Transverse colon (tissue), 4 donors: ENCODE data around the gene FDXR. TPM values are rescaled to one million over a fixed set of nuclear protein-coding genes. Genes with fewer than 3 reads are reported as not detected.
A peak's percentile ranks its signal among the peaks of the same experiment; 100 is the strongest.

ENCODE experiments used
- DNase-seq: peaks from one replicate; pipeline ENCODE4 v3.0.0-alpha.2; 2019
- H3K27ac ChIP-seq, 4 donors: fragments of 200-600 bp; sonication (generic); 2 replicates each; pipeline ENCODE4 v1.5.1; 2016 to 2018; ENCODE audit warnings: inconsistent platforms in 4 of 4
- H3K27me3 ChIP-seq: fragments of 200-600 bp; sonication (generic); 2 replicates; pipeline ENCODE4 v1.5.1; 2017; ENCODE audit warnings: inconsistent platforms
- H3K36me3 ChIP-seq, 4 donors: fragments of 200-600 bp; sonication (generic); 2 replicates each; pipeline ENCODE4 v1.5.1; 2017 to 2019; ENCODE audit warnings: inconsistent platforms in 4 of 4
- H3K4me1 ChIP-seq, 4 donors: fragments of 200-600 bp; sonication (generic); 2 replicates each; pipeline ENCODE4 v1.5.1; 2017 to 2020; ENCODE audit warnings: inconsistent platforms in 4 of 4
- H3K4me3 ChIP-seq, 4 donors: fragments of 200-600 bp; sonication (generic); 1 replicate in 1 of 4; 2 replicates in 3 of 4; pipeline versions ENCODE4 v1.5.1 to v1.6.1; 2017 to 2019; ENCODE audit warnings: inconsistent platforms in 4 of 4
- H3K9me3 ChIP-seq, 2 donors: fragments of 200-600 bp; sonication (generic); 2 replicates each; pipeline ENCODE4 v1.5.1; 2017 to 2019; ENCODE audit warnings: inconsistent platforms in 2 of 2
- CTCF ChIP-seq, 5 experiments: fragments of 200-600 bp in 3 of 5; fragments of 450-650 bp in 2 of 5; sonication (generic) in 3 of 5; IDR thresholded peaks; 1 replicate in 2 of 5; 2 replicates in 3 of 5; pipeline ENCODE4 v1.5.1; 2016 to 2017; ENCODE audit warnings: antibody characterized with exemption in 5 of 5, inconsistent platforms in 3 of 5, mild to moderate bottlenecking in 2 of 5, moderate library complexity in 1 of 5
- EP300 ChIP-seq: sonication (generic); formaldehyde crosslinking; IDR thresholded peaks from one replicate; pipeline ENCODE4 v1.6.1; 2017; ENCODE audit warnings: antibody characterized with exemption, low read depth
- POLR2A ChIP-seq: fragments of 450-650 bp; IDR thresholded peaks from one replicate; pipeline ENCODE4 v1.6.1; 2016; ENCODE audit warnings: antibody characterized with exemption, mild to moderate bottlenecking, moderate library complexity
- POLR2AphosphoS5 ChIP-seq, 3 donors: sonication (generic); formaldehyde crosslinking; IDR thresholded peaks; one replicate each; pipeline ENCODE4 v1.6.1; 2016; ENCODE audit warnings: antibody characterized with exemption in 3 of 3
- WGBS, 2 donors: methylation state at CpG; one replicate each; pipeline ENCODE4 v1.1.5; 2018; ENCODE audit warnings: low coverage in 1 of 2; 5-methylcytosine and 5-hydroxymethylcytosine counted together
- in situ Hi-C, 4 donors: fragments of 200-750 bp; cut with MboI; loops; one replicate each; pipeline versions ENCODE4 v1.15.0 to v1.15.1; 2017; ENCODE audit warnings: low sequenced_read_pairs in 3 of 4, low pct_ligation_motif_present in 1 of 4, low pct_unique_long_range_greater_than_20kb in 1 of 4
- intact Hi-C: fragments of 100-400 bp; cut with DNase I; formaldehyde crosslinking; loops from one replicate; pipeline ENCODE4 v1.15.1; 2023; ENCODE audit warnings: low total_unique reads
- total RNA-seq, 4 donors: library from RNA; depleted of rRNA; stranded (reverse); fragments of >200 nt; gene quantifications; one replicate each; pipeline ENCODE4 v1.1.0, GENCODE V29; 2016

FDXR gene
- total RNA-seq = 10 to 100 TPM in 2 of 4 donors, 1 to 10 TPM in 2; 5.8 to 16.2 (median 10.4) TPM

GRCh38 chr17:74872313-74873036 is at the start of gene FDXR:
Gene FDXR (minus strand): TSS chr17:74872994. CDS start chr17:74872944, 50 bp downstream.
- TF ChIP-seq POLR2A (peak; percentile 32), POLR2AphosphoS5 (IDR thresholded peaks at IDR 0.05) (peak; percentile 92 to 95 (median 93)), CTCF (IDR thresholded peaks at IDR 0.05) (peak in 1 of 5 experiments; percentile 16), EP300 (no peak)
- Histone ChIP-seq H3K4me3 (peak within 1 kb of the TSS; percentile 61 to 82 (median 68)), H3K4me1 (peaks cover 2 to 18% (median 12%) of the 10 kb centered on the region in 4 donors), H3K27ac (peak within 1 kb of the TSS; percentile 88 to 94 (median 92)), H3K36me3 (no peaks in the 10 kb centered on the region), H3K9me3 (no peaks in the 10 kb centered on the region), H3K27me3 (no peaks in the 10 kb centered on the region)
- in situ Hi-C loops = loop anchor here in 2 of 4 donors (25.0 kb wide), 1 partner anchor 135 kb away; the partner anchor contains the start of genes NHERF1 (in 2 of the 2) and RAB37 (in 2 of the 2)
- intact Hi-C loops = no loop called here
- 9 to 11% methylated on average over 15 to 33 of the region's 38 CpGs for WGBS, 2 donors
- no peak for DNase-seq

DNA sequence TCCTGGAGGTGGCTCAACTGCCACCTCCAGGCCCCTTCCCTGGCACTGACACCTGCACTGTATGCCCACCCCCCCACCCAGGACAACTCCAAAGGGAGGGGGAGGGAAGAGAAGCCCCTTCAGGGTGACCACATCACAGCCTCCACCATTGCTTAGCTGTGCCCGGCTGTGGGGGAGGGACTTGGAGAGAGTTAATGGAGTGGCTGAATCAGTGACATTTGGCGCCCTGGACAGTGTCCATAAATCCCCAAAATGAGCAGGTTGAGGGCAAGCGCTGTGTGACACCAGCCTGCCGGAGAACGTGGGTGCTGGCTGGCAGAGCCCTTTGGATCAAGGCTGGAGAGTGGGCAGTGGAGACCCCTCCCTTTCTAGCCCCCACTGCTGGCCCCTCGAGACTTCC is 49.4 kb upstream of the FDXR start:
- no peak for DNase-seq
- H3K9me3 ChIP-seq = no peaks in the 10 kb centered on the region
- no peak overlapping the region for H3K27ac ChIP-seq
- TF ChIP-seq CTCF (IDR thresholded peaks at IDR 0.05) (no peak), POLR2A (no peak), EP300 (no peak), POLR2AphosphoS5 (IDR thresholded peaks at IDR 0.05) (no peak)
- H3K4me3 ChIP-seq = no peak overlapping the region
- H3K27me3 ChIP-seq = peaks cover 84% of the 10 kb centered on the region
- intact Hi-C loops = no loop called here
- H3K4me1 ChIP-seq = peaks cover 10 to 24% (median 15%) of the 10 kb centered on the region in 4 donors
- in situ Hi-C loops = no loop called here
- H3K36me3 ChIP-seq = no peaks in the 10 kb centered on the region
- WGBS, 2 donors = 51% methylated on average over 6 of the region's 6 CpGs; no CpG with 5 or more reads in 1 of the 2 donors

DNA sequence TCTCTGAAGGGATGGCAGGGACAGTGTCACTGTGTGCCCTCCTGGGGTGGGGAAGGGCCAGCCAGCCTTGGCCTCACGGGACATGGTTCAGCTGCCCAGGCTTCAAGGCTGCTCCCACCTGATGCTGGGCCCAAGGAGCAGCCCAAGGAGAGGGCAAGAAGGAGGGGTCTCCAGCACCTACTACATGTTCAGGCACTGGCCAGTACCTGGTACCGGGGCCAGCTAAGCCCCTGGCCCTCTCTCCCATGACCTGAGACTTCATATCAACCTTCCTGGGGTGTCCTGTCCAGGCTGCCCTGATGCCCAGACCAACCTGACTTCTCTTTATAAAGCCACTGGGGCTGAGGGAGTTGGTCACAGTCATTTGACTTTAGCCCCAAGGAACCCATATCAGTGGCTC is 49.0 kb upstream of the FDXR start:
- intact Hi-C loops (no loop called here), in situ Hi-C loops (no loop called here)
- H3K4me3 ChIP-seq = no peak overlapping the region
- no peaks in the 10 kb centered on the region for H3K9me3 ChIP-seq
- H3K4me1 ChIP-seq = peaks cover 10 to 24% (median 15%) of the 10 kb centered on the region in 4 donors
- H3K27ac ChIP-seq = no peak overlapping the region
- whole genome bisulfite sequencing, 2 donors = 86% methylated on average over 1 of the region's 2 CpGs; no CpG with 5 or more reads in 1 of the 2 donors
- no peak for DNase-seq
- H3K27me3 ChIP-seq = peaks cover 80% of the 10 kb centered on the region
- H3K36me3 ChIP-seq = no peaks in the 10 kb centered on the region
- TF ChIP-seq CTCF (IDR thresholded peaks at IDR 0.05) = no peak
- no peak for TF ChIP-seq EP300
- no peak for TF ChIP-seq POLR2A
- TF ChIP-seq POLR2AphosphoS5 (IDR thresholded peaks at IDR 0.05) = no peak

DNA sequence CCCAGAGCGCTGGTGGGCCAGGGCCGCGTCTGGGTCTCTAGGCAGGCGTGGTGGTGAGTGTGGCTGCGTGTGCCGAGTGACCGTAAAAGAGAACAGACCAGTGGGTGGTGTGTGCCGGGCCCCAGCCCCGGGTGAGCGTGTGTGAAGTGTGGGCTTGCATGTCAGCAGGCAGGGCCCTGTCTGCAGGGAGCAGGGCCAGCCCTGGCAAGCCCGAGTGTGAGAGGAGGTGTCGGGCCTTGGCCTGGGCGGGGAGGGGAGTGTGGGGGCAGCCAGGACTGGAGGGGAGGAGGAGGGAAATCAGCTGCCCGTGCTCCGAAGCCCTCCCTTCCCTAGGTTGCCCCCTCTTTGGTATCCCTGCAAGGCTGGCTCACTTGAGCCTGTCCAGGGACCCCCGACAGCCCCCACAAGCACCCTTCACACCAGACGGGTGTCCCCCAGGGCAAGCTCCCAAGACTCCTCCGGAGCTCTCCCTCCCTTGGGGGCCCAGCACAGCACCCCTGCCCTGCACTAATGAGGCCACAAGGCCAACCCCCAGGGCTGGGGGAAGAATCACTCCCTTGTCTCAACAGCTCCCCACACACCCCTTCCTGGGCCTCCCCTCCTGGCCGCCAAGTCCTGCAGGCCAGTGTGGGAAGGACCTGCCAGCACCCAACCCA is 48.4 kb upstream of the FDXR start:
- intact Hi-C loops (no loop called here), in situ Hi-C loops (no loop called here)
- H3K27ac ChIP-seq = no peak overlapping the region
- H3K4me1 ChIP-seq = peaks cover 10 to 24% (median 15%) of the 10 kb centered on the region in 4 donors
- no peak for DNase-seq
- H3K9me3 ChIP-seq = no peaks in the 10 kb centered on the region
- H3K27me3 ChIP-seq = peaks cover 74% of the 10 kb centered on the region
- 53 to 56% methylated on average over 3 to 19 of the region's 19 CpGs for WGBS, 2 donors
- no peak for TF ChIP-seq EP300
- TF ChIP-seq POLR2A = no peak
- TF ChIP-seq POLR2AphosphoS5 (IDR thresholded peaks at IDR 0.05) = no peak
- TF ChIP-seq CTCF (IDR thresholded peaks at IDR 0.05) = no peak
- H3K4me3 ChIP-seq = no peak overlapping the region
- no peaks in the 10 kb centered on the region for H3K36me3 ChIP-seq
